ENCODE data around the gene THAP4. TPM values are rescaled to one million over a fixed set of nuclear protein-coding genes. Genes with fewer than 3 reads are reported as not detected.

THAP4 gene
- total RNA-seq, 1 donor = 36.7 TPM

GRCh38 chr2:241648453-241648852, 11.5 kb upstream of the THAP4 start:
- DNase-seq (ENCODE audit: low read depth) = no peak
- no peak overlapping the region for H3K4me3 ChIP-seq (ENCODE audit: low read depth, low read length)
- TF ChIP-seq CTCF (IDR thresholded peaks at IDR 0.05; ENCODE audit: insufficient read depth, low read depth, low read length) = no peak

GRCh38 chr2:241645915-241646645, 9.1 kb upstream of the THAP4 start:
- no peak for DNase-seq (ENCODE audit: low read depth)
- no peak for TF ChIP-seq CTCF (IDR thresholded peaks at IDR 0.05; ENCODE audit: insufficient read depth, low read depth, low read length)
- H3K4me3 ChIP-seq (ENCODE audit: low read depth, low read length) = no peak overlapping the region

- H3K4me3 ChIP-seq (ENCODE audit: low read depth, low read length) = no peak overlapping the region
- TF ChIP-seq CTCF (IDR thresholded peaks at IDR 0.05; ENCODE audit: insufficient read depth, low read depth, low read length) = no peak
- DNase-seq (ENCODE audit: low read depth) = no peak
Observed at GRCh38 chr2:241645056-241645914, 8.3 kb upstream of the THAP4 start.

GRCh38 chr2:241641631-241642030, 4.7 kb upstream of the THAP4 start:
- TF ChIP-seq CTCF (IDR thresholded peaks at IDR 0.05; ENCODE audit: insufficient read depth, low read depth, low read length) = no peak
- no peak overlapping the region for H3K4me3 ChIP-seq (ENCODE audit: low read depth, low read length)
- no peak for DNase-seq (ENCODE audit: low read depth)

- DNase-seq (ENCODE audit: low read depth) = no peak
- TF ChIP-seq CTCF (IDR thresholded peaks at IDR 0.05; ENCODE audit: insufficient read depth, low read depth, low read length) = no peak
- H3K4me3 ChIP-seq (ENCODE audit: low read depth, low read length) = no peak overlapping the region
Observed at GRCh38 chr2:241640165-241640795, 3.3 kb upstream of the THAP4 start.

- H3K4me3 ChIP-seq (ENCODE audit: low read depth, low read length) = no peak overlapping the region
- no peak for DNase-seq (ENCODE audit: low read depth)
- TF ChIP-seq CTCF (IDR thresholded peaks at IDR 0.05; ENCODE audit: insufficient read depth, low read depth, low read length) = no peak
Observed at GRCh38 chr2:241639385-241639784, 2.4 kb upstream of the THAP4 start.
